H1 (cell line): ENCODE data around the gene IGBP1. TPM values are rescaled to one million over a fixed set of nuclear protein-coding genes. Genes with fewer than 3 reads are reported as not detected.
A peak's percentile ranks its signal among the peaks of the same experiment; 100 is the strongest.

Source experiments
- CTCF ChIA-PET: fragments of 300-600 bp; sonication (Branson Sonifier 250); formaldehyde crosslinking; loops from one replicate; lab custom pipeline; 2021; ENCODE audit not compliant: partially characterized antibody; lab: Charles Lee
- POLR2A ChIA-PET: fragments of 300-600 bp; sonication (Branson Sonifier 250); formaldehyde crosslinking; loops from one replicate; lab custom pipeline; 2021; ENCODE audit warnings: inconsistent platforms; ENCODE audit not compliant: partially characterized antibody; lab: Charles Lee
- DNase-seq, 2 experiments: peaks; one replicate each; pipeline versions ENCODE4 v3.0.0 to v3.0.0-alpha.2; 2010 to 2022; ENCODE audit warnings: low spot score in 2 of 2, low read depth in 1 of 2, mixed read lengths in 1 of 2
- FAIRE-seq: peaks from 2 replicates; lab custom pipeline; 2011; peaks lifted over from hg19 to GRCh38; lab: Jason Lieb, UNC
- H2AFZ ChIP-seq: 2 replicates; pipeline ENCODE4 v1.8.1; 2012; ENCODE audit warnings: low read length, inconsistent platforms
- H2AK5ac ChIP-seq: 2 replicates; pipeline ENCODE4 v1.6.1; 2013; ENCODE audit warnings: low read depth, low read length
- H2BK120ac ChIP-seq: replicated peaks from 2 replicates; pipeline ENCODE3; 2013; ENCODE audit warnings: low read depth, low read length, inconsistent platforms
- H2BK12ac ChIP-seq: 2 replicates; pipeline ENCODE4 v1.6.1; 2013; ENCODE audit warnings: low read depth, low read length
- H2BK15ac ChIP-seq: 2 replicates; pipeline ENCODE4 v1.6.1; 2013; ENCODE audit warnings: low read length
- H2BK20ac ChIP-seq: 2 replicates; pipeline ENCODE4 v1.6.1; 2013; ENCODE audit warnings: low read length
- H2BK5ac ChIP-seq: 2 replicates; pipeline ENCODE4 v1.6.1; 2013; ENCODE audit warnings: low read depth, low read length
- H3K14ac ChIP-seq: 2 replicates; pipeline ENCODE4 v1.6.1; 2013; ENCODE audit warnings: inconsistent platforms; ENCODE audit not compliant: insufficient read length
- H3K18ac ChIP-seq: 2 replicates; pipeline ENCODE4 v1.6.1; 2013; ENCODE audit warnings: low read length; ENCODE audit errors: extremely low read depth
- H3K23ac ChIP-seq: 2 replicates; pipeline ENCODE4 v1.6.1; 2013; ENCODE audit warnings: inconsistent platforms; ENCODE audit not compliant: insufficient read length
- H3K23me2 ChIP-seq: 2 replicates; pipeline ENCODE4 v1.6.1; 2013; ENCODE audit warnings: low read depth, low read length
- H3K27ac ChIP-seq: 2 replicates; pipeline ENCODE4 v1.6.1; 2011; ENCODE audit warnings: low read depth, low read length, inconsistent platforms
- H3K27me3 ChIP-seq, 4 experiments: replicated peaks in 1 of 4; 1 replicate in 1 of 4; 2 replicates in 3 of 4; pipeline versions ENCODE4 v1.6.1 to v1.8.1; 2011 to 2013; ENCODE audit warnings: low read length in 3 of 4, mild to moderate bottlenecking in 3 of 4, inconsistent platforms in 2 of 4, mixed read lengths in 2 of 4, moderate library complexity in 1 of 4; ENCODE audit not compliant: control insufficient read depth in 3 of 4, insufficient read depth in 3 of 4; ENCODE audit errors: extremely low read depth in 1 of 4
- H3K36me3 ChIP-seq, 4 experiments: 2 replicates each; pipeline versions ENCODE4 v1.6.1 to v1.8.1; 2011 to 2013; ENCODE audit warnings: mild to moderate bottlenecking in 4 of 4, low read length in 3 of 4, moderate library complexity in 2 of 4, control low read depth in 1 of 4, inconsistent platforms in 1 of 4; ENCODE audit not compliant: insufficient read depth in 4 of 4, control insufficient read depth in 2 of 4
- H3K4ac ChIP-seq: replicated peaks from 2 replicates; pipeline ENCODE3; 2013; ENCODE audit warnings: low read length, low read depth, mixed read lengths, inconsistent platforms; ENCODE audit not compliant: insufficient read length
- H3K4me1 ChIP-seq, 4 experiments: replicated peaks in 1 of 4; 1 replicate in 1 of 4; 2 replicates in 3 of 4; pipeline versions ENCODE4 v1.6.1 to v1.8.1; 2011 to 2013; ENCODE audit warnings: low read length in 3 of 4, inconsistent platforms in 2 of 4, mixed read lengths in 1 of 4; ENCODE audit not compliant: insufficient read depth in 4 of 4, control insufficient read depth in 3 of 4
- H3K4me2 ChIP-seq, 2 experiments: 2 replicates each; pipeline versions ENCODE4 v1.6.1 to v1.8.1; 2011 to 2013; ENCODE audit warnings: low read depth in 2 of 2, low read length in 2 of 2, control low read depth in 1 of 2, inconsistent platforms in 1 of 2, mild to moderate bottlenecking in 1 of 2; ENCODE audit not compliant: insufficient read depth in 1 of 2
- H3K4me3 ChIP-seq, 4 experiments: fragments of 200-600, 300-600 bp in 1 of 4; sonication (generic), shearing (Covaris generic), sonication (Bioruptor Twin) in 1 of 4; 2 replicates each; pipeline versions ENCODE4 v1.5.1 to v1.8.1; 2011 to 2016; ENCODE audit warnings: low read length in 4 of 4, low read depth in 3 of 4, control low read depth in 2 of 4, inconsistent platforms in 2 of 4, mild to moderate bottlenecking in 2 of 4, mixed read lengths in 1 of 4, moderate library complexity in 1 of 4; ENCODE audit not compliant: insufficient read depth in 2 of 4; ENCODE audit errors: extremely low read depth in 1 of 4
- H3K56ac ChIP-seq: replicated peaks from 2 replicates; pipeline ENCODE3; 2013; ENCODE audit warnings: low read depth, mild to moderate bottlenecking, mixed read lengths, low read length, inconsistent platforms; ENCODE audit not compliant: insufficient read length
- H3K79me1 ChIP-seq: 2 replicates; pipeline ENCODE4 v1.6.1; 2013; ENCODE audit warnings: low read depth, low read length, control low read depth
- H3K79me2 ChIP-seq, 2 experiments: 2 replicates each; pipeline versions ENCODE4 v1.6.1 to v1.8.1; 2012 to 2013; ENCODE audit warnings: low read length in 2 of 2, mild to moderate bottlenecking in 2 of 2, inconsistent platforms in 1 of 2; ENCODE audit not compliant: insufficient read depth in 2 of 2, control insufficient read depth in 1 of 2
- H3K9ac ChIP-seq, 4 experiments: replicated peaks in 1 of 4; 1 replicate in 1 of 4; 2 replicates in 3 of 4; pipeline versions ENCODE4 v1.6.1 to v1.8.1; 2011 to 2013; ENCODE audit warnings: low read depth in 3 of 4, low read length in 3 of 4, control low read depth in 2 of 4, mild to moderate bottlenecking in 2 of 4, moderate library complexity in 2 of 4, inconsistent platforms in 1 of 4; ENCODE audit errors: extremely low read depth in 1 of 4
- H3K9me3 ChIP-seq, 2 experiments: 2 replicates each; pipeline versions ENCODE4 v1.6.1 to v1.8.1; 2012 to 2013; ENCODE audit warnings: mild to moderate bottlenecking in 2 of 2, moderate library complexity in 2 of 2, control low read depth in 1 of 2, inconsistent platforms in 1 of 2, low read depth in 1 of 2, low read length in 1 of 2, mixed read lengths in 1 of 2; ENCODE audit not compliant: insufficient read depth in 2 of 2
- H4K20me1 ChIP-seq, 2 experiments: replicated peaks in 1 of 2; 2 replicates each; pipeline versions ENCODE3 to v1.8.1; 2011 to 2013; ENCODE audit warnings: inconsistent platforms in 2 of 2, low read length in 2 of 2, mild to moderate bottlenecking in 1 of 2; ENCODE audit not compliant: insufficient read depth in 2 of 2, control insufficient read depth in 1 of 2
- H4K5ac ChIP-seq: 2 replicates; pipeline ENCODE4 v1.6.1; 2013; ENCODE audit warnings: low read length, low read depth, mixed read lengths, inconsistent platforms; ENCODE audit not compliant: insufficient read length
- H4K8ac ChIP-seq: 2 replicates; pipeline ENCODE4 v1.8.0; 2013; ENCODE audit warnings: mild to moderate bottlenecking, moderate library complexity, low read length, inconsistent platforms; ENCODE audit not compliant: insufficient read depth; ENCODE audit errors: extremely low read depth
- H4K91ac ChIP-seq: replicated peaks from 2 replicates; pipeline ENCODE3; 2013; ENCODE audit warnings: low read length, mixed read lengths, inconsistent platforms; ENCODE audit not compliant: insufficient read length
- ASH2L ChIP-seq: fragments of 200-600, 300-600 bp; sonication (generic); IDR thresholded peaks from one replicate; pipeline ENCODE4 v1.7.1; 2017; ENCODE audit warnings: low read length
- SIN3A ChIP-seq, 2 experiments: IDR thresholded peaks in 1 of 2; conservative IDR thresholded peaks in 1 of 2; 2 replicates each; pipeline ENCODE4 v1.6.1; 2011 to 2012; ENCODE audit warnings: low read length in 2 of 2, improper control_type of control experiment in 1 of 2, low read depth in 1 of 2, mild to moderate bottlenecking in 1 of 2
- SP2 ChIP-seq: IDR thresholded peaks from 2 replicates; pipeline ENCODE4 v1.6.1; 2012; ENCODE audit warnings: mild to moderate bottlenecking, low read length, inconsistent platforms
- whole genome bisulfite sequencing, 2 experiments: shearing (Covaris generic) in 1 of 2; methylation state at CpG; one replicate each; pipeline versions ENCODE4 v1.1.6 to v1.1.7; 2013 to 2015; ENCODE audit warnings: low lambda C conversion rate in 2 of 2, mixed read lengths in 2 of 2, inconsistent platforms in 1 of 2, low coverage in 1 of 2, missing lambda C conversion rate in 1 of 2; ENCODE audit not compliant: insufficient replicate concordance in 2 of 2, insufficient coverage in 1 of 2, insufficient read length in 1 of 2; ENCODE audit errors: extremely low coverage in 1 of 2, missing lambda C conversion rate in 1 of 2; 5-methylcytosine and 5-hydroxymethylcytosine counted together
- polyA plus RNA-seq, 7 experiments: library from polyadenylated mRNA; depleted of rRNA in 3 of 7; stranded (reverse) in 5 of 7; unstranded in 2 of 7; fragments of >200 nt in 5 of 7; fragments of 200-250 nt in 2 of 7; gene quantifications; 1 replicate in 5 of 7; 2 replicates in 1 of 7; 4 replicates in 1 of 7; pipeline versions ENCODE4 v1.2.1 to v1.2.3, GENCODE V29; 2011 to 2013; ENCODE audit warnings: missing spikeins in 2 of 7, mixed read lengths in 2 of 7
- total RNA-seq: library from RNA; stranded (reverse); fragmentation: NEBNext Ultra II Directional; extraction: Animal tissue kit (Norgen Biotek cat#: 25700); gene quantifications from 2 replicates; pipeline ENCODE4 v1.2.1, GENCODE V29; 2021

The IGBP1 gene
- total and polyA plus RNA-seq, 2 of the 8 experiments (the other 6 are each of a cell fraction or from before 2014, with no cell fraction given), result 41.3 to 45.4 TPM

DNA sequence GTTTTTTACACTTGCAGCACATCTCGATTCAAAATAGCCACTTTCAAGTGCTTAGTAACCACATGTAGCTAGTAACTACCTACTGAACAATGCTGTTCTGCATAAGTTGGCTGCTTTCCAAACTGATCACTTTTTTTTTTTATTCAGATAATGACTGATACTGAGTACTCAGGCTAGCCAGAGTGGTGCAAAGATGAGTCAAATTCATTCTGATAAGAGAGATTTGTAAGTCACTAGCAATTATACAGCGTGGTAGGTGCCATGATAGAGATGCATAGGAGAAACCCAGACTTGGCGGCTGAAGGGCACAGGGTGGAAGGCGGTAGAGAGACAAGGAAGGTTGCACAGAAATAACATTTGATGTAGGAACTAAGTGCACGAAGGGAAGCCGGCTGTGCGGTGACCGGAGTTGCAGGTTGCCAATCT is 357 bp upstream of the IGBP1 start:
- CTCF ChIA-PET, result interaction anchor here (0.6 to 1.7 kb wide), 19 partner anchors 10 to 859 kb away, joined by 3 to 6 read pairs (median 3); no protein-coding TSS in a partner anchor

More for the DNA sequence above, 357 bp upstream of the IGBP1 start:
- no peak for DNase-seq
- Histone ChIP-seq H3K14ac (no peak overlapping the region), H4K8ac (no peak overlapping the region), H2AK5ac (no peak overlapping the region), H3K23ac (no peak overlapping the region), H3K36me3 (peaks cover 2 to 16% (median 5%) of the 10 kb centered on the region in 4 experiments; a peak in 4 of 8 replicates), H3K23me2 (peaks cover 4% of the 10 kb centered on the region; the same call in 1 of the 2 replicates), H2BK5ac (no peak overlapping the region), H3K18ac (no peak overlapping the region), H2BK12ac (no peak overlapping the region), H3K27ac (no peak overlapping the region; the same call in 1 of the 2 replicates), H3K9me3 (no peaks in the 10 kb centered on the region), H3K4me3 (peak overlapping the region; percentile 86 to 98 (median 93); a peak in 7 of 8 replicates), H3K4me1 (peaks cover 0 to 19% (median 3%) of the 10 kb centered on the region in 4 experiments; a peak in 5 of 7 replicates), H3K27me3 (no peaks in the 10 kb centered on the region), H3K4me2 (peak overlapping the region; percentile 54 to 86), H2BK20ac (no peak overlapping the region), H3K4ac (no peak overlapping the region), H2AFZ (peak overlapping the region; percentile 81; the same call in 1 of the 2 replicates), H2BK120ac (no peak overlapping the region), H4K91ac (no peak overlapping the region), H4K5ac (peak overlapping the region; percentile 57), H2BK15ac (no peak overlapping the region), H3K9ac (peak overlapping the region in 1 of 4 experiments; percentile 43; a peak in 1 of 7 replicates), H4K20me1 (no peaks in the 10 kb centered on the region), H3K79me1 (no peaks in the 10 kb centered on the region; the same call in 1 of the 2 replicates), H3K56ac (no peak overlapping the region), H3K79me2 (peaks cover 0 to 19% of the 10 kb centered on the region in 2 experiments; a peak in 2 of 4 replicates)
- POLR2A ChIA-PET, result interaction anchor here (1.0 to 1.3 kb wide), 4 partner anchors 10 to 615 kb away, joined by 3 to 5 read pairs (median 3); no protein-coding TSS in a partner anchor
- WGBS, 2 experiments, result 11% methylated on average over 7 of the region's 8 CpGs; no CpG with 5 or more reads in 1 of the 2 experiments
- FAIRE-seq, result no peak
- no peak for TF ChIP-seq SIN3A (conservative IDR thresholded peaks at IDR 0.05 in 1 of 2, IDR thresholded peaks at IDR 0.05 in 1 of 2; ENCODE audit: low read depth in 1 of 2, low read length in 2 of 2)
- TF ChIP-seq ASH2L, result no peak
- TF ChIP-seq SP2, result no peak
